Nephron progenitor cell (in vitro differentiated cells): ENCODE data around the gene CALU.

ENCODE experiments used
- DNase-seq: peaks from one replicate; pipeline ENCODE4 v3.0.0; 2021
- H3K27ac Mint-ChIP-seq: 2 replicates; pipeline ENCODE4 v1.8.0; 2021; ENCODE audit warnings: mild to moderate bottlenecking, moderate library complexity, mixed read lengths
- H3K27me3 Mint-ChIP-seq: 2 replicates; pipeline ENCODE4 v1.8.0; 2021; ENCODE audit warnings: mild to moderate bottlenecking, low read depth, mixed read lengths; ENCODE audit not compliant: poor library complexity
- H3K36me3 Mint-ChIP-seq: 2 replicates; pipeline ENCODE4 v1.8.0; 2021; ENCODE audit warnings: low read depth, mixed read lengths
- H3K4me1 Mint-ChIP-seq: 2 replicates; pipeline ENCODE4 v1.8.0; 2021; ENCODE audit warnings: mixed read lengths
- H3K4me3 Mint-ChIP-seq: 2 replicates; pipeline ENCODE4 v1.8.0; 2021; ENCODE audit warnings: mild to moderate bottlenecking, moderate library complexity, mixed read lengths
- H3K9me3 Mint-ChIP-seq: 2 replicates; pipeline ENCODE4 v1.8.0; 2021; ENCODE audit warnings: mild to moderate bottlenecking, moderate library complexity, mixed read lengths
- CTCF ChIP-seq: fragments of 200-600 bp; sonication (generic); IDR thresholded peaks from 2 replicates; pipeline ENCODE4 v1.5.0; 2021; ENCODE audit warnings: antibody characterized with exemption

CALU gene

GRCh38 chr7:128767475-128768110 is 28.4 kb downstream of the CALU start:
- H3K9me3 Mint-ChIP-seq = no peaks in the 10 kb centered on the region
- H3K27ac Mint-ChIP-seq = peak overlapping the region; percentile 50
- no peak for DNase-seq
- no peak for TF ChIP-seq CTCF
- H3K27me3 Mint-ChIP-seq = no peaks in the 10 kb centered on the region
- no peak overlapping the region for H3K4me3 Mint-ChIP-seq
- H3K4me1 Mint-ChIP-seq = no peaks in the 10 kb centered on the region
- H3K36me3 Mint-ChIP-seq = peaks cover 81% of the 10 kb centered on the region

GRCh38 chr7:128770233-128770632 is 31.1 kb downstream of the CALU start:
- Mint-ChIP-seq H3K36me3 (peaks cover 96% of the 10 kb centered on the region), H3K4me3 (no peak overlapping the region), H3K27ac (no peak overlapping the region), H3K9me3 (no peaks in the 10 kb centered on the region), H3K4me1 (no peaks in the 10 kb centered on the region), H3K27me3 (peaks cover 3% of the 10 kb centered on the region)
- TF ChIP-seq CTCF = no peak
- DNase-seq = no peak

GRCh38 chr7:128773604-128774003 is 34.4 kb downstream of the CALU start:
- Mint-ChIP-seq H3K9me3 (peaks cover 25% of the 10 kb centered on the region), H3K36me3 (peaks cover 75% of the 10 kb centered on the region), H3K4me1 (no peaks in the 10 kb centered on the region), H3K27me3 (peaks cover 9% of the 10 kb centered on the region), H3K4me3 (no peak overlapping the region), H3K27ac (peak overlapping the region; percentile 6)
- TF ChIP-seq CTCF = no peak
- DNase-seq = no peak

DNA sequence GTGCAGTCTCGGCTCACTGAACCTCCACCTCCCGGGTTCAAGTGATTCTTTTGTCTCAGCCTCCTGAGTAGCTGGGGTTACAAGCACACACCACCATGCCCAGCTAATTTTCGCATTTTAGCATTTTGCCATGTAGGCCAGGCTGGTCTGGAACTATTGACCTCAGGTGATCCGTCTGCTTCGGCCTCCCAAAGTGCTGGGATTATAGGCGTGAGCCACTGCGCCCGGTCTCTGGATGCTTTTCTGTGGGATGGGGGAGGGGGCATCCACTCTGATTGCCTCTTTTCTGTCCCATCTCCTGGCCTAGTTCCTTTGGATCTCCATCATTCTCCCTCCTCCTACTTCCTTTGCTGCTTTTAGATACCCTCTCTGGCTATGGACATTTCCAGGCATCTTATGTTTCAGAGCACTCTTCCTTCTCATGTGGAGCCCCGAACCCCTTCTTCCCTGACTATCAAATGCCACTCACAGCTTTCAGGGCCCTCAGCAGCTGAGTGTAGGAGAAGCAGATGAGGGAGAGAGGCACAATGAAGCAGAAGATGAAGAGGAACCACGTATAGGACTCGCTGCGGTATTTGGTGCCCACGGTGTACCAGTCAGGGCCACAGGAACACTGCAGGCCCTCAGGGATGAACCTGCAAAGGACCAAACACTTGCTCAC is 35.0 kb downstream of the CALU start:
- TF ChIP-seq CTCF = no peak
- Mint-ChIP-seq H3K4me3 (no peak overlapping the region), H3K36me3 (peaks cover 70% of the 10 kb centered on the region), H3K27me3 (peaks cover 10% of the 10 kb centered on the region), H3K27ac (peak overlapping the region; percentile 88), H3K9me3 (peaks cover 26% of the 10 kb centered on the region), H3K4me1 (no peaks in the 10 kb centered on the region)
- DNase-seq = no peak

DNA sequence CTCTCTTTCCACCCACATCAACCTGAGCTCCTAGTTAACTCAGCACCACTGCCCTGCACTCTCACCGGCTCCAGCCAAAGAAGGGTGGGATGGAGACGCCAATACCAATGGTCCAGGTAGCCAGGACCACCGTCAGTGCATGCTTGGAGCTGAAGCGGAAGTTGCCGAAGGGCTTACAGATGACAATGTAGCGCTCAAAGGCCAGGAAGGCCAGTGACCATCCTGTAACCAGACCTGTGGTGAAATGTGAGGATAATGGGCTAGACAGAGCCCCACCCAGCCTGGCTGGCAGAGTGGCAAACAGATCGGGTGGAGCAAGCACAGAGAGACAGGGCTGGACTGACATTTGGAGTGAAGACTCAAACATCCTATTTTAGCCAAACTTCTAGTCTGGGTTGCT is 35.8 kb downstream of the CALU start:
- TF ChIP-seq CTCF = no peak
- no peak for DNase-seq
- peaks cover 62% of the 10 kb centered on the region for H3K36me3 Mint-ChIP-seq
- no peaks in the 10 kb centered on the region for H3K4me1 Mint-ChIP-seq
- H3K27ac Mint-ChIP-seq = peak overlapping the region; percentile 80
- H3K27me3 Mint-ChIP-seq = peaks cover 13% of the 10 kb centered on the region
- H3K9me3 Mint-ChIP-seq = peaks cover 26% of the 10 kb centered on the region
- H3K4me3 Mint-ChIP-seq = no peak overlapping the region
